ENCODE measurements around the gene TPM4.
"Not testable (repeated sequence)": the region's sequence is repeated elsewhere in the genome, so short reads cannot be mapped to it uniquely, and the experiment has no call there.

The TPM4 gene

GRCh38 chr19:16070366-16070990 is 5.8 kb upstream of the TPM4 start:
- DNase-seq (ENCODE audit: low read depth in 2 of 3, low spot score in 1 of 3), result peak; percentile 57 to 71 (median 68)

- no peak for DNase-seq (ENCODE audit: low read depth in 2 of 3, low spot score in 1 of 3)
Observed at GRCh38 chr19:16071072-16071691, 5.1 kb upstream of the TPM4 start.

- DNase-seq (ENCODE audit: low read depth in 2 of 3, low spot score in 1 of 3), result no peak
Observed at GRCh38 chr19:16073481-16073880, 2.8 kb upstream of the TPM4 start.

- DNase-seq (ENCODE audit: low read depth in 2 of 3, low spot score in 1 of 3), result no peak
Observed at GRCh38 chr19:16073988-16074387, 2.3 kb upstream of the TPM4 start.

GRCh38 chr19:16074488-16075365 is 1.6 kb upstream of the TPM4 start:
- no peak for DNase-seq (ENCODE audit: low read depth in 2 of 3, low spot score in 1 of 3)

GRCh38 chr19:16075430-16076153 is 703 bp upstream of the TPM4 start:
- no peak for DNase-seq (ENCODE audit: low read depth in 2 of 3, low spot score in 1 of 3)

- DNase-seq (ENCODE audit: low read depth in 2 of 3, low spot score in 1 of 3), result no peak
Observed at GRCh38 chr19:16076958-16077611, 790 bp downstream of the TPM4 start.

GRCh38 chr19:16077984-16078758 is 1.9 kb downstream of the TPM4 start:
- no peak for DNase-seq (ENCODE audit: low read depth in 2 of 3, low spot score in 1 of 3)

GRCh38 chr19:16078759-16079707 is 2.7 kb downstream of the TPM4 start:
- peak; percentile 46 to 64 (median 47) for DNase-seq (ENCODE audit: low read depth in 2 of 3, low spot score in 1 of 3)

GRCh38 chr19:16084067-16084685 is 7.9 kb downstream of the TPM4 start:
- no peak for DNase-seq (ENCODE audit: low read depth in 2 of 3, low spot score in 1 of 3)

- DNase-seq (ENCODE audit: low read depth in 2 of 3, low spot score in 1 of 3), result no peak
Observed at GRCh38 chr19:16085115-16085514, 8.8 kb downstream of the TPM4 start.

GRCh38 chr19:16087404-16087803 is 11.1 kb downstream of the TPM4 start:
- DNase-seq (ENCODE audit: low read depth in 2 of 3, low spot score in 1 of 3), result not testable (repeated sequence)

GRCh38 chr19:16087940-16088339 is 11.6 kb downstream of the TPM4 start:
- no peak for DNase-seq (ENCODE audit: low read depth in 2 of 3, low spot score in 1 of 3)

GRCh38 chr19:16088351-16089009 is 12.2 kb downstream of the TPM4 start:
- no peak for DNase-seq (ENCODE audit: low read depth in 2 of 3, low spot score in 1 of 3)

GRCh38 chr19:16089010-16089846 is 12.9 kb downstream of the TPM4 start:
- no peak for DNase-seq (ENCODE audit: low read depth in 2 of 3, low spot score in 1 of 3)

GRCh38 chr19:16091546-16092475 is 15.5 kb downstream of the TPM4 start:
- no peak for DNase-seq (ENCODE audit: low read depth in 2 of 3, low spot score in 1 of 3)

All from stimulated activated CD4-positive, alpha-beta T cell treated with anti-CD3 and anti-CD28 coated beads, Interleukin-12 subunit alpha, Interleukin-12 subunit beta, amount 100 ng/mL, for 48 hours (primary cell).